Activated T-cell treated with anti-CD3 and anti-CD28 coated beads for 1 hour (primary cell): Measurements from ENCODE around the gene INVS.
A peak's percentile ranks its signal among the peaks of the same experiment; 100 is the strongest.
"Not testable (repeated sequence)": the region's sequence is repeated elsewhere in the genome, so short reads cannot be mapped to it uniquely, and the experiment has no call there.

Experiments
- DNase-seq: peaks from one replicate; pipeline ENCODE4 v3.0.0-alpha.2; 2020; ENCODE audit warnings: low read depth

Gene INVS

GRCh38 chr9:100202806-100203205 lies 103.8 kb downstream of the INVS start:
- DNase-seq = no peak

GRCh38 chr9:100204796-100205195 lies 105.8 kb downstream of the INVS start:
- DNase-seq = no peak

GRCh38 chr9:100206899-100207298 lies 107.9 kb downstream of the INVS start:
- DNase-seq = no peak

- no peak for DNase-seq
Observed at GRCh38 chr9:100208673-100209072, 109.6 kb downstream of the INVS start.

GRCh38 chr9:100211476-100211875 lies 112.4 kb downstream of the INVS start:
- DNase-seq = no peak

GRCh38 chr9:100213730-100214477 lies 114.9 kb downstream of the INVS start:
- no peak for DNase-seq

GRCh38 chr9:100216178-100216787 lies 117.2 kb downstream of the INVS start:
- DNase-seq = peak; percentile 34

- no peak for DNase-seq
Observed at GRCh38 chr9:100217536-100217935, 118.5 kb downstream of the INVS start.

- DNase-seq = no peak
Observed at GRCh38 chr9:100219347-100219746, 120.3 kb downstream of the INVS start.

DNA sequence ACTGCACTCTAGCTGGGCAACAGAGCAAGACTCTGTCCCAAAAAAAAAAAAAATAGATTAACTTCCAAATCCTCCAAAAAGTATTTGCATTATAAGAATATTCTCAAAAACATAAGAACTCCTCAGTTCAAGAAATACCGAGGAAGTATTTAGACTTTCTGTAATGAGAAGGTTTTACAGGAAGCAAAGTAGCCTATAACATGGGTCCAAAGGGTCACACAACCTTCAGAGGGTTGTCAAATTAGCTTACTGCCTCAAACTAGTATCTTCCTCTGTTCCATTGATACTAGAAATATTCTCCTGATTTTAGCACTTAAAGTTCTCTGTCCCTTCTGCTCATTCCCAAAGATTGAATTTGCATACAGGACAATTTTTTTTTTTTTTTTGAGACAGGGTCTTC lies 121.9 kb downstream of the INVS start:
- no peak for DNase-seq

GRCh38 chr9:100221538-100221937 lies 122.5 kb downstream of the INVS start:
- no peak for DNase-seq

DNA sequence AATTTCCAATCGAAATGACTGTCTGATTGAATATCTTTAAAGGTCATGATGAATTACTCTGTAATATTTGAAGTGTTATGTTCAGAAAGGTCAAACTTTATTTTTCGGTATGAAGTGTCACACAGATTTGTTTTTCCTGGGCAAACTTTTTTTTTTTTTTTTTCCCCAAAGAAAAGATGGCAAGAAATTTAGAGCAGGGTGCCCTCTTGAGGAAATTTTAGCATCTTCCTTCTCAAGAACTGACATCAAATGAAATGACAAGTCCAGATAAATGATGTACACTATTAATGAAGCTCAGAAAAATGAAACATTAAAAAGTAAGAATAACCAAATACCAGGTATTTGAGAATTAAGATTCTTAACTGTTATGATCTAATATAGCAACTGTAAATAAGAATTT lies 123.6 kb downstream of the INVS start:
- DNase-seq = no peak

GRCh38 chr9:100227636-100228035 lies 128.6 kb downstream of the INVS start:
- no peak for DNase-seq

DNA sequence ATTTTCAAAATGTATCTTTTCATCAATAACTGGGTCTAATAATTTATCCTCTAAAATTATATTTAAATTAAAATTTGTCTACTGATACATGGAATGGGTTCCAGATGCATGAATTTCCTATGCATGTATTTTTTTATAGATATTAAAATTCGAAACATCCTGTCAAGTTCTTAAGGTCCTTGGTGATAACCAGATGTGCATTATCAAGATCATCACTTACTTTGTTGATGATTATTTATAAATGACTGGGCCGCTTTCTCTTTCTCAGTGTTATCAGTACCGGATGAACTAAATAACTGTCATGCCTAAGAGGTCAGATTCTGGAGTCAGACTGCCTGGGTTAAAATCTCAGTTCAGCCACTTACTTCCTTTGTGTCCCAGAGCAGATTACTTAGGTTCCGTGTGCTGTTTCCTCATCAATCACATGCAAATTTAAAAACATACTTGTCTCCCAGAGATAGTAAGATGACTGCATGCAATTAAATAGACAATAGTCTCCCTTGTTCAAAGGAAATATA lies 129.4 kb downstream of the INVS start:
- no peak for DNase-seq

DNA sequence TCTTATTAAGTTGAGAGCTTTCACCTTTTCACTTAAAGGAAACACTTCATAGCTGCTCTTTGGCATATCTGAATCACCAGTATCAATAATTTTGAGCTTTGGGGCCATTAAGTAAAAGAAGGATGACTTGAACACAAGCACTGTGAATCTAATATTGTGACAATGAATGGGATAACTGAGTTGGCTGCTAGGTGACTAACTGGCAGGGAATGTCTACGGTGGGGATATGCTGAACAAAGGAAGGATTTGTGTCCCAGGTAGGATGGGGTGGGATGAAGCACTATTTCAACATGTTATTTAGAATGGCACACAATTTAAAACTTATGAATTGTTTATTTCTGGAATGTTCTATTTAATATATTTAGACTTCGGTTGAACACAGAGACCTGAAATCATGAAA lies 130.1 kb downstream of the INVS start:
- DNase-seq = no peak

GRCh38 chr9:100229561-100229960 lies 130.5 kb downstream of the INVS start:
- no peak for DNase-seq

- not testable (repeated sequence) for DNase-seq
Observed at GRCh38 chr9:100236986-100237385, 137.9 kb downstream of the INVS start.

DNA sequence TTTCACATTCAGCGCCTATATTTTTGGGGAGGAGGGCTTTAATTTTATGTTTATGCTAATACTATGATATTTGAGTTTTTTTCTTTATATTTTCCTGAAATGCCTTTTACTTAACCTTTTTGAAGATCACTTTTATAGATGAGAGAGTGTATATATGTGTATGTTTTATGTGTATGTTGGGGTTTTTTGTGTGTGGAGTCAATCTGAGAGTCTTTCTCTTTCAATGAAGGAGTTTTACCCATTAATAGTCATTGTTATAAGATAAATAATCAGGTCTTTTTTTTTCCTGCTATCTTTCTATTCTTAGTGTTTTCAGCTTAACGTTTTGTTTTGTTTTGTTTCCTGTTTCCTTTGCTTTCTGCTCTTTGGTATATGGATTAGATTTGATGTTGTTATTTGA lies 141.5 kb downstream of the INVS start:
- DNase-seq = no peak

DNA sequence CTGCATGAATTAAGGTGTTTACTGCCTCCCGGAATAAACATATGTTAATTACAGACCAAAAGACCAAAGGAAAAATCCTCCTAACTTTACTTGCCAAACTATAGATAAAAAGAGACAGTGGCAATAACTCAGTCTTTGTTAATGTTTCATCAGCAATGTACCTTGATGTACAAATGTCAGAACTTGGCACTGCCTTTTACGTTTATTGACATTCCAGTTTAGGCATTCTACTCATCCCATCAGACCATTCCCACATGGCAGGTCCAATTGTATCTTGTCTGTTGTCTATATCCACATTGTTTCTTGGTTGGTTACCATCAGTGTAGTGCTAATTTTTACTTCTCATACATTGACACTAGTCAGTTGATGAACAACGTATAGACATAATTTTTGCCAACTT lies 168.2 kb downstream of the INVS start:
- DNase-seq = no peak

DNA sequence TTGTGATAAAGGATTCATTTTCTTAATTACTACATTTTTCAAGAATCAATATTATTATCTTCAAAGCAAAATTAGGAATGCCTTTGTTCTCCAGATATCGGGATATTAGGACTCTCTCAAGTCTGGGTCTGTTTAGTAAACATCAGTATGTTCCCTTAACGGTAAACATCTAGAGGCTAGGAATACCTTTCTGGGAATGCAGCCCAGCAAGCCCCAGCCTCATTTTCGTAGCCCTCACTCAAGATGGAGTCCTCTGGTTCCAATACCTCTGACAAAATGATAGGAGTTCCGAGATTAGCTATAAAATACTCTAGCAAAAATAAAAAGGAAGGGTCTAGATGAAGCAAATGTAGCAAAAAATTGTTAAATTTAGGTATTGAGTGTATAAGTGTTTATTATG lies 169.2 kb downstream of the INVS start:
- no peak for DNase-seq

DNA sequence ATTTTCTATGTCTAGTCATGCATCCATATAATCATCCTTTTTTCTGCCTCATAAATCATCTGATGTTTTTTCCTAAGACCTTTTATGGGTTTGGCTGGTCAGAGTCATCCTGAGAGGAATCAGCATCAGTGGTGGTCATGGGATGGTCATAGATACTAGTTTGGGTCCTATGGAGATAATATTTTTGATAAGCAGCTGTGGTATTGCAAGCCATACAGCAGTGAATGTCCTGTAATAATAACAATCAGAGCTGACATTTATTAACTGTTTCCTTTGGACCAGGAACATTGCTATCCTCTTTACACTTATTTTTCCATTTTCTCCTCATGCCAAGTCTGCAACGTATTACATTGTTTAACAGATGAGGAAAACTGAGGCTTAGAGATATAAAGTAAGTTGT lies 170.6 kb downstream of the INVS start:
- DNase-seq = no peak

DNA sequence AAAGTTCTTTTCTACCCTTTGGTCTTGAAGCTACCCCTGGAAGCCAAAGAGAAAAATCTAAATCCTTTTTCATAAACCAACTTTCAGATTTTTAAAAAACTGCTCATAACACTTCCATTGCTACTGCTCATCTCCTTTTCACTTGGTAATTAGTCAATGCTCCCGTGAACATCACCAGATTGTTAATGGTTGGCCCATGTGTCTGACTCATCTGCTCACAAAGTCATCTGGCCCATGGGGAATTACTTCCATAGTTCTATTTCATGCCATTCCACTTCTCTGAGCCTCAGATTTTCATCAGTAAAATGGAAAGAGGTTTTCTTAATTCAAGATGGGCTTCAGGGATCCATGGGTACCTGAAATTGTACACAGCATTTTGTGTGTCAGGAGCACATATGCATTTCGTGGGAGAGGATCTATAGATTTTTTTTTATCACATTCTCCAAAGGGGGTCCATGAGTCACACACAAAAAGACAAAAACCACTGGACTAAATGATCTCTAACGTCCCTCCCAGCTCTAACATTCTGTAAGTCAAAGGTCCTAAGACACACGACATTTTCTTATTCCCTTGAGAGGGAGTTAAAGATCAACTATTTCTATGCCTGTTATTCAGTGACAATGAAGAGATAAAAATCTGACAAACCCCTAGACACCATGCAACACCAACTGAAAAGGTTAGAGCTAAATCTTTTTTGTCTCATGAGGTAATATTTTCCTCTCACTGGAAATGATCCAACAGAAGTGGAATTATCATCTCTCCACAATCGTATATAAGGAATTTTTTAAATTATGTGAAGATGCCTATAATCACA lies 178.3 kb downstream of the INVS start:
- no peak for DNase-seq

DNA sequence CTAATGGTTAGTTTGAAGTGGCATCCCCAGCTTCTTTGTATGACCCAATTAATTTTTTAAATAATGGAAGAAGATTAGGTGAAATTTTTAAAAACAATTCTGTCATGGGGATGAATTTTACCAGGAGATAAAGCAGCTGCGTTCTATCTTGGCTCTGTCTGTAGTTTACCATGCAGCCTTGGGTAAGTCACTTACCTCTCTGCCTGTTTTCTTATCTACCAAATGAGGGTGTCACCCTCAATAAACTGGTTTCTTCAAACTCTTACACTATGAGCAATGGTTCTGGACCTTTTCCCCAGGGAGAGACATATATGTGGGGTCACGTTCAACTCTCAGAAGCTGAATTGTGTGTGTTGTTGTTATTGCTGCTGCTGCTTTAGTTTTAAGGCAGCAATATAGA lies 182.0 kb downstream of the INVS start:
- DNase-seq = no peak
